ENCODE results near the gene LRRTM2.
"Not testable (repeated sequence)": the region's sequence is repeated elsewhere in the genome, so short reads cannot be mapped to it uniquely, and the experiment has no call there.

The LRRTM2 gene, protein sequence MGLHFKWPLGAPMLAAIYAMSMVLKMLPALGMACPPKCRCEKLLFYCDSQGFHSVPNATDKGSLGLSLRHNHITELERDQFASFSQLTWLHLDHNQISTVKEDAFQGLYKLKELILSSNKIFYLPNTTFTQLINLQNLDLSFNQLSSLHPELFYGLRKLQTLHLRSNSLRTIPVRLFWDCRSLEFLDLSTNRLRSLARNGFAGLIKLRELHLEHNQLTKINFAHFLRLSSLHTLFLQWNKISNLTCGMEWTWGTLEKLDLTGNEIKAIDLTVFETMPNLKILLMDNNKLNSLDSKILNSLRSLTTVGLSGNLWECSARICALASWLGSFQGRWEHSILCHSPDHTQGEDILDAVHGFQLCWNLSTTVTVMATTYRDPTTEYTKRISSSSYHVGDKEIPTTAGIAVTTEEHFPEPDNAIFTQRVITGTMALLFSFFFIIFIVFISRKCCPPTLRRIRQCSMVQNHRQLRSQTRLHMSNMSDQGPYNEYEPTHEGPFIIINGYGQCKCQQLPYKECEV

GRCh38 chr5:138874771-138875551 lies at the start of gene LRRTM2:
Gene LRRTM2 (minus strand): TSS chr5:138875335. CDS start chr5:138874911, 424 bp downstream.
- no peak for DNase-seq

- DNase-seq: no peak
Observed at GRCh38 chr5:138922494-138922893, 47.4 kb upstream of the LRRTM2 start.

DNA sequence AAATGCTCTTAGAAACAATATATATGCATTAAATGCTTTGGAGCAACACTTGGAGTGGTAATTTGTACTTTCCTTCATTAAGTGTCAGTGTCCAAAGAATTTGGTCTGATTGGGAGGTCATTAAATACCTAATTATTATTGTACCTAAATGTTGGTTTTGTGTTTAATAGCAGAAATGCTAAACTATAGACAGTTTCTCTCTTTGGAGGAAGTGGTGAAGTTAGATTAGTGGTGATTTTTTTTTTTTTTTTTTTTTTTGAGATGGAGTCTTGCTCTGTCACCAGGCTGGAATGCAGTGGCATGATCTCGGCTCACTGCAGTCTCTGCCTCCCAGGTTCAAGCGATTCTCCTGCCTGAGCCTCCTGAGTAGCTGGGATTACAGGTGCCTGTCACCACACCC lies 46.2 kb upstream of the LRRTM2 start:
- not testable (repeated sequence) for DNase-seq

DNA sequence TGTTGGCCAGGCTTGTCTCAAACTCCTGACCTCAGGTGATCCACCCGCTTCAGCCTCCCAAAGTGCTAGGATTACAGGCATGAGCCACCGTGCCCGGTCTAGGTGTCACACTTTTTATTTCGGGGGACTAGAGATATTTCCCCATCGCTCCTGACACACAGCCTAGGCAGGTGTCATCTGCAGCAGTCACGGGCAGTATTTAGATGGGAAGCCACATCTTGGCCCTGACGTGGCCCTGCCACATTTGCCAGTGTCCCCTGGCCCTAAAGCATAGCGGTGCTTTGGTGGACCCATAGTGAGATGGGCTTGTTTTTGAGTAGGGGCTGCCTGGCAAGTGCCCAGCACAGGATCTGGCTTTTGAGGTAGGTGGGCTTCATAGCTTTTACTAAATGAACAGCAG lies 45.0 kb upstream of the LRRTM2 start:
- no peak for DNase-seq

DNA sequence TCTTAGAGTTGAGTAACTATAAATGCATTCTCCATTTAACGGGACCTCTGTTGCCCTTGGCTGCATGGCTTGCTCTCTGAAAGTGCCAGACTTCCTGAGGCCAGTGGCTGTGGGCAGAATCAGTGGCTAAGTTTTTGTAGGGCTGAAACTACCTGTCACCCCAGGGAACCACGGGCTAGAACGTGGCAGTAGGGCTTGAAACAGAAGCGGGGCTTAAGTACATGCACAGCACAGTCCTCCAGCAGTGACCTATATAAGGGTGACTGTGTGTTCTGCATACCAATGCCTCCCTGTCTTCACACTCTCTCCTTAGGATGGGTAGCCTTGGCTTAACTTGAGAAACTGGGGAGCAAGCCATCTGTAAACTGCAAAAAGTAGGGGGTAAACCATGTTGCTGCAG lies 43.6 kb upstream of the LRRTM2 start:
- DNase-seq: no peak

DNA sequence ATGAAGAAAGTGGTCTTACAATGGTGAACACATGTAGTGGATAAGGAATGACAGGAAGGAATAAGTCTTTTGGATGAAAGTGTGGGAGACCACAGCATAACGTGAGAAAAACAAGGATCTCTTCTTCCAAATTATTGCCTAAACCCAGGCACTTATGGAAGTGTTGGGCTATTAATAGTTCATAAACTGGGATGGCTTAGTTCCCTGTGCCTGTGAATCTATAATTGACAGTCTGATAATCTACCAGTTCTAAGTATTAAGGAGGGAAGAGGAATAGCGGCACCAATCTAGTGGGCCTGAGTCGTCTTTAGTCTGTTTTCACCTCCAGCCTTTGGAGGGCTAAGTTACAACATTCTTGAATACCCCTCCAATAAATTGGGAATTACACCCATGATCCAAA lies 39.2 kb upstream of the LRRTM2 start:
- DNase-seq: no peak

DNA sequence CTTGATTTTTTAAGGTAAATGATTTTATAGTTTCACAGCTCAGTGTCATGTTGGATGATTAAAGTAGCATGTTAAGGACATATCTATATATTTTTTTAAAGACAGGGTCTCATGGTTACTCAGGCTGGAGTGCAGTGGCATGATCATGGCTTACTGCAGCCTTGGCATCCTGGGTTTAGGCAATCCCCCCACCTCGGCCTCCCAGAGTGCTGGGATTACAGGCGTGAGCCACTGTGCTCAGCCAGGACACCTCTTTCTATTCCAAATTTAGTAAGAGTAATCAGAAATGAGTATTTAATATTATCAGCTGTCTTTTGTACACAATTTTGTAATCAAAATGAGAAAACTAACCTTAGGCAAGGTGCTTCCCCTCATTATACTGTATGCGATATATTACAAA lies 38.6 kb upstream of the LRRTM2 start:
- no peak for DNase-seq

DNA sequence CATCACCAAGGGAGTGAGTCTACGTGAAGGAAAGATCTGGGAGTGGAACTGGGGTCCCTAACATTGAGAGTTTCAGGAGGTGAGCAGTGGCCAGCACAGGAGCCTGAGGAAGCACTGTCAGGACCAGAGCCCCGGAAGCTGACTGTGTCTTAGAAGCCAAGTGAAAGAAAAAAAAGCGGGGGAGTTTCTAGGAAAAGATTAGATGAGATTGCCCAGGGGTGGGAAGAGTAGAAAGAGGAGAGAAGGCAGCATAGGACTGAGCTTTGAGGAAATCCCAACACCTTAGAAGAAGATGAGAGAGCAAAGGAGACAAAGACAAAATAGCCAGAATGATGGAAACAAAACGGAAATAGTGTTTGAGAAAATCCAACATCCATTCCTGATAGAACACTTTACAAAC lies 37.0 kb upstream of the LRRTM2 start:
- no peak for DNase-seq

GRCh38 chr5:138911441-138911840 lies 36.3 kb upstream of the LRRTM2 start:
- no peak for DNase-seq

GRCh38 chr5:138910546-138911185 lies 35.5 kb upstream of the LRRTM2 start:
- DNase-seq: no peak

DNA sequence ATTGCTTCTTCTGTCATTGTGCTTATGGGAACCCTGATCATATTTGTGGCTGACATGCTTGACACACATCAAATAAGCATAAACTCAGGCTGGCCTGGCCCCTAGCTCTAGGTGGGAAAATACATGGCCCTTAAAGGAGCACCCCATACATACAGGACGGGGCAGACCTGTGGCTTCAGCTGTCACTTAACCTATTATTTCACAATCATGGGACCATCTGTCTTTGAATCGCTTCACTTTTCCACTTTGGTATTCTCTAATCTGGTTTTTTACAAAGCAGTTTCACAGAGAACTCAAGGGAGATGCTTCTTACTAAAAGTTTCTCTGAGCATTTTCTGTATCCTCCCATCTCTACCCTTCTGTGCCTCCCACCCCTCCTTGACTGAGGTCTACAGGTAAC lies 34.6 kb upstream of the LRRTM2 start:
- no peak for DNase-seq

DNA sequence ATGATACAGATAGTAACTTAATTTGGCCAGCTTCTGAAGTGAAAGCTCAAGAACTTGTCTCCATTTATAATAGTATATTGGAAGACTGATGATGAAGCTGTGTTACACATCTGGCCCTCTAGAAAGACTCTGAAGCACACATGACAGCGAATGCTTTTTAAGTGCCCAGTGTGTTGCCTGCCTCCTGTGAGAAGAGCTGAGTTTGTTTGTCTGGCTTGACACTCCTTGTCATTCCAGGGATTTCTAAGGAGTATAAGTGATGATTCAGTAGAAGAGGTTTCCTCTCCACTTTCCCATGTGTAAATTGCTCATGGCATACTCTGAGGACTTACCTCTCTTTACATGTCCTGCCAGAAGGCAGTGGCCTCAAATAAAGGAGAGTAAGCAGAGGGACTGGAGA lies 30.4 kb upstream of the LRRTM2 start:
- no peak for DNase-seq

- no peak for DNase-seq
Observed at GRCh38 chr5:138903130-138903775, 28.1 kb upstream of the LRRTM2 start.

DNA sequence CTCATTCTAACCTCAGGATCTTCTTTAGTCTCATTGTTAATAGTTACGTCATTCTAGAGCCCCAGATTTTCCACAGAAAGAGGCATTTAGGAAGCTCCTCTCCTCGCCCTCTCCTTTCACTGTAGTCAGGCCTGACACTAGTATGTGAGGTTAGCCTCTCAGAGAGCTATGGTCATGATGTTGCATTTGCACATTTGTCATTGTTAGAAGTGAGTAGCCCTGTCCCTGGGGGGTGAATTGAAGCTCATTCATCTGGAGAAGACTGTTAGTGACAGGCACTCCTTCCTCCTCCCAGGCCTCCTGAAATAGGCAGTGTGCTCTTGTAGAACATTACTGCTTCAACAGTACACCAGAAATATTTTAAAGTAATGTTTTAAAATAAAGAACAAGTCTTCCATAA lies 26.6 kb upstream of the LRRTM2 start:
- no peak for DNase-seq

GRCh38 chr5:138900281-138900965 lies 25.3 kb upstream of the LRRTM2 start:
- no peak for DNase-seq

DNA sequence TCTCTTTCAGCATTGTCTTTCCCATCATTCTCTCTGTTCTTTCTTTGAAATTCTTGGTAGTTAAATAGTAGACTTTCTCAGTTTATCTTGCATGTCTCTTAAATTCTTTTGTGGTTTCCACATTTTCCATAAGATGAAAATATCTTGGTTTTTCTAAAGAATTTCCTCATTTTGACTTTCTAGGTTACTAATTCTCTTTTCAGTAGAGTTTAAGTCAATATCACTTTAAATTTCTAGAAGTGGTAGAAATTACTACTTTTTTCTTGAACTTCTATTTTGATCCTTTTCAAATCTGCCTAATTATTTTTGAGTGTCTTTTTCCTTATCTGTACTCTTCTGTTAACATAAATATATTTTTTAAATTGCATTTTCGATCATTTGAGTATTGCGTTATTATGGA lies 23.6 kb upstream of the LRRTM2 start:
- DNase-seq: no peak

DNA sequence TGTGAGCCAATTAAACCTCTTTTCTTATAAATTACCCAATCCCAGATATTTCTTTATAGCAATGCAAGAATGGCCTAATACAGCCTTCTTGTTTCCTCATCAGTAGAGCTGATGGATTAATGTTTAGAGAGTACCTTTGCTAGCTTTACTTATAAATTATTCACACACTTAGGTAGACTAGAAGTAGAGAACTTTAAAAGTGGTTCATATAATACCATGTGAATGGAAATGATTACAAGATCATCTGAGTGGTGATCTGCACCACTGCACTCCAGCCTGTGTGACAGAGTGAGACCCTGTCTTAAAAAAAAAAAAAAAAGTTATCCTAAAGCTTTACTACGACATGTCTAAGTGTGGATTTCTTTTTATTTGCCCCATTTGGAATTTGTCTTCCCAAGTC lies 23.2 kb upstream of the LRRTM2 start:
- DNase-seq: no peak

- DNase-seq: no peak
Observed at GRCh38 chr5:138895918-138896317, 20.8 kb upstream of the LRRTM2 start.

- DNase-seq: no peak
Observed at GRCh38 chr5:138890644-138891043, 15.5 kb upstream of the LRRTM2 start.

DNA sequence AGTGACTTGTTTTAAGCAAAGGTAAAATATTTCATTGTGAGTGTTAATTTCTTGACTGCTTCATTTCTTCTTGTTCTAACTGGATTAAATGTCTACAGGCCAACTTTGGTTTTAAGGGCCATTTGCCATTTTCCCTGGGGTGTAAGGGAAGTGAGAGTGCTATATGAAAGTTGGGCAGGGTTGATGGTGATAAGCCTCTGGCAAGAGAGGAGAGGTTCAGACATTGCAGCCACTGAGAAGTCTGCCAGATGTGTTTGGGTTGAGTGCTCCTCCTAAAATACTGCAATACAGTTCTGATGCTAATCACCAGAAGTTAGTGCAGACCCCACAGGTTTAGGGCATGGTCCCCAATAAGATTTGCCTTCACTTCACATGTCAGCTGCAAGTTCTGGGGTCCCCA lies 14.9 kb upstream of the LRRTM2 start:
- no peak for DNase-seq

- DNase-seq: no peak
Observed at GRCh38 chr5:138884554-138884953, 9.4 kb upstream of the LRRTM2 start.

GRCh38 chr5:138884094-138884493 lies 9.0 kb upstream of the LRRTM2 start:
- no peak for DNase-seq

DNA sequence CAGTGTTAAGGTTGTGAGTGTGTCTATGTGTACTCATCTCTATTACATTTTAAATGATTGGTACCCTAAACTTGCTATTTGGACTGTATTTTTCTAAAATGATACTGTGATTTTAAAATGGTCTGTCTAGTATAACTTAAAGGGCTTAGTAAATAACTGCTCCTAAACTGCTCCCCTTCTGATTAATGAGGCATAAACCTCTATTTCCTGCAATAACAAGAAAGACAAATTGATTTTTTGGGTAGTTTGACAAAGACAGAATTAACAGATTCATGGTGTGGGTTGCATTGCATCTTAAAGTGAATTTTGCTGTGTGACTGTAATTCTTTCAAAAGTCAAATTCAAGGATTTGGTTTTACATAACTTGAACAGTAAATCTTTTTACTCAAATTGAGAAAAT lies 8.1 kb upstream of the LRRTM2 start:
- DNase-seq: no peak
